ENCODE measurements around the gene TIGD2.

Gene TIGD2

DNA sequence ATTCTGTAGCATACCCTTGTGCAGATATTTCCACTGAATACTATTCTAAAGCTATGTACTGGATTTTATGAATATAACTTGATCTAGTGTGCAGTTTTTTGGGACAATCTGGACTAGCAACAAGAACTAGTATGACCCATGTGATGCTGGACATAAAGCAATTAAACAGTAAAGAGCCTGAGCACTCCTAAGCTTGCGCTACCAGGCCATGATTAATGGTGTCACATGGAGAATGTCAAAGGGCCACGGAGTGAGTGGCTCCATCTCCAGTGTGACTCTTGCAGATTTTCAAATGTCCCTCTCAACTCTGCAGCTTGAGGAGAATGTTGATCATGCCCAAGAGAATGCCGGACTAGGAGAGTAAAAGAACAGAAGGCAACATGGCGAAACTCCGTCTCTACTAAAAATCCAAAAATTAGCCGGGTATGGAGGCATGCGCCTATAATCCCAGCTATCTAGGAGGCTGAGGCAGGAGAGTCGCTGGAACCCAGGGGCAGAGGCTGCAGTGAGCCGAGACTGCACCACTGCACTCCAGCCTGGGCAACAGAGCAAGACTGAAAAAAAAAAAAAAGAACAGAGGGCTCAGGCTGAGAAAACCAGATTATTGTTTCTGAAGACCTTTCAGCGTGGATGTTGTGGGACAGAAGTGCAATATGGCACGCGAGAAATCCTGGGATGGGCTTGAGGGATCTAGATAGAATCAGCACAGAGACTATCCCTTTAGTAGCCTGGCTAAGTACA lies 45.0 kb downstream of the TIGD2 start:
- DNase-seq (ENCODE audit: low read depth in 1 of 2, low spot score in 1 of 2), result no peak
- Histone ChIP-seq H3K4me3 (replicated peaks; ENCODE audit: insufficient read depth, low read length) (no peak overlapping the region), H3K27me3 (ENCODE audit: insufficient read depth, poor library complexity, severe bottlenecking) (peaks cover 3% of the 10 kb centered on the region), H3K27ac (replicated peaks) (no peak overlapping the region)
- no peak for TF ChIP-seq CTCF (IDR thresholded peaks at IDR 0.05; ENCODE audit: insufficient read depth, low read length)
- TF ChIP-seq GABPA (IDR thresholded peaks at IDR 0.05; ENCODE audit: low read depth), result no peak

GRCh38 chr4:89157488-89158024 lies 46.2 kb downstream of the TIGD2 start:
- H3K27me3 ChIP-seq (ENCODE audit: insufficient read depth, poor library complexity, severe bottlenecking), result peaks cover 3% of the 10 kb centered on the region
- no peak overlapping the region for H3K4me3 ChIP-seq (replicated peaks; ENCODE audit: insufficient read depth, low read length)
- TF ChIP-seq SPI1 (IDR thresholded peaks at IDR 0.05; ENCODE audit: borderline replicate concordance, low read depth) (no peak), GABPA (IDR thresholded peaks at IDR 0.05; ENCODE audit: low read depth) (no peak), POLR2AphosphoS5 (IDR thresholded peaks at IDR 0.05; ENCODE audit: low read depth) (no peak), CTCF (IDR thresholded peaks at IDR 0.05; ENCODE audit: insufficient read depth, low read length) (no peak)
- TF ChIP-seq, protein P1, sequence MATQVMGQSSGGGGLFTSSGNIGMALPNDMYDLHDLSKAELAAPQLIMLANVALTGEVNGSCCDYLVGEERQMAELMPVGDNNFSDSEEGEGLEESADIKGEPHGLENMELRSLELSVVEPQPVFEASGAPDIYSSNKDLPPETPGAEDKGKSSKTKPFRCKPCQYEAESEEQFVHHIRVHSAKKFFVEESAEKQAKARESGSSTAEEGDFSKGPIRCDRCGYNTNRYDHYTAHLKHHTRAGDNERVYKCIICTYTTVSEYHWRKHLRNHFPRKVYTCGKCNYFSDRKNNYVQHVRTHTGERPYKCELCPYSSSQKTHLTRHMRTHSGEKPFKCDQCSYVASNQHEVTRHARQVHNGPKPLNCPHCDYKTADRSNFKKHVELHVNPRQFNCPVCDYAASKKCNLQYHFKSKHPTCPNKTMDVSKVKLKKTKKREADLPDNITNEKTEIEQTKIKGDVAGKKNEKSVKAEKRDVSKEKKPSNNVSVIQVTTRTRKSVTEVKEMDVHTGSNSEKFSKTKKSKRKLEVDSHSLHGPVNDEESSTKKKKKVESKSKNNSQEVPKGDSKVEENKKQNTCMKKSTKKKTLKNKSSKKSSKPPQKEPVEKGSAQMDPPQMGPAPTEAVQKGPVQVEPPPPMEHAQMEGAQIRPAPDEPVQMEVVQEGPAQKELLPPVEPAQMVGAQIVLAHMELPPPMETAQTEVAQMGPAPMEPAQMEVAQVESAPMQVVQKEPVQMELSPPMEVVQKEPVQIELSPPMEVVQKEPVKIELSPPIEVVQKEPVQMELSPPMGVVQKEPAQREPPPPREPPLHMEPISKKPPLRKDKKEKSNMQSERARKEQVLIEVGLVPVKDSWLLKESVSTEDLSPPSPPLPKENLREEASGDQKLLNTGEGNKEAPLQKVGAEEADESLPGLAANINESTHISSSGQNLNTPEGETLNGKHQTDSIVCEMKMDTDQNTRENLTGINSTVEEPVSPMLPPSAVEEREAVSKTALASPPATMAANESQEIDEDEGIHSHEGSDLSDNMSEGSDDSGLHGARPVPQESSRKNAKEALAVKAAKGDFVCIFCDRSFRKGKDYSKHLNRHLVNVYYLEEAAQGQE (IDR thresholded peaks at IDR 0.05; ENCODE audit: insufficient replicate concordance, low read depth), result no peak
- no peak for DNase-seq (ENCODE audit: low read depth in 1 of 2, low spot score in 1 of 2)
- H3K27ac ChIP-seq (replicated peaks), result no peak overlapping the region

- TF ChIP-seq POLR2AphosphoS5 (IDR thresholded peaks at IDR 0.05; ENCODE audit: low read depth), result no peak
- TF ChIP-seq GABPA (IDR thresholded peaks at IDR 0.05; ENCODE audit: low read depth), result no peak
- TF ChIP-seq CTCF (IDR thresholded peaks at IDR 0.05; ENCODE audit: insufficient read depth, low read length), result peak; percentile 52
- no peak for TF ChIP-seq SPI1 (IDR thresholded peaks at IDR 0.05; ENCODE audit: borderline replicate concordance, low read depth)
- TF ChIP-seq, protein P1 (IDR thresholded peaks at IDR 0.05; ENCODE audit: insufficient replicate concordance, low read depth), result no peak
- peak in 1 of 2 experiments; percentile 4 for DNase-seq (ENCODE audit: low read depth in 1 of 2, low spot score in 1 of 2)
- H3K27ac ChIP-seq (replicated peaks), result no peak overlapping the region
- H3K4me3 ChIP-seq (replicated peaks; ENCODE audit: insufficient read depth, low read length), result no peak overlapping the region
- H3K27me3 ChIP-seq (ENCODE audit: insufficient read depth, poor library complexity, severe bottlenecking), result peaks cover 3% of the 10 kb centered on the region
Measured at GRCh38 chr4:89158884-89159503, 47.7 kb downstream of the TIGD2 start.

All from HL-60 (cell line).